Panc1 (cell line): ENCODE results near the gene CCN5. TPM values are rescaled to one million over a fixed set of nuclear protein-coding genes. Genes with fewer than 3 reads are reported as not detected.

Experiments used
- ATAC-seq: fragments of 200-7000 bp; cut with Tn5 transposase; 2 replicates; pipeline ENCODE4 v1.9.1; 2020; ENCODE audit warnings: mild to moderate bottlenecking, moderate library complexity
- BruUV-seq: library from RNA; stranded (reverse); fragments of 400-500 nt; replicated peaks from 2 replicates; lab custom pipeline; 2021; lab: Mats Ljungman, UMichigan
- CTCF ChIA-PET: fragments of 300-600 bp; sonication (Branson Sonifier 250); formaldehyde crosslinking; loops from one replicate; lab custom pipeline; 2022; ENCODE audit warnings: antibody characterized with exemption; lab: Charles Lee
- POLR2A ChIA-PET: fragments of 300-600 bp; sonication (Branson Sonifier 250); formaldehyde crosslinking; loops from one replicate; lab custom pipeline; 2022; ENCODE audit warnings: antibody characterized with exemption; lab: Charles Lee
- DNase-seq: peaks from one replicate; pipeline ENCODE4 v3.0.0-alpha.2; 2010; ENCODE audit warnings: low read depth, low spot score
- H3K27ac ChIP-seq: 2 replicates; pipeline ENCODE4 v1.5.1; 2011; ENCODE audit warnings: mild to moderate bottlenecking, low read length, inconsistent platforms
- H3K27me3 ChIP-seq: fragments of 200-500 bp; sonication (Bioruptor generic); 2 replicates; pipeline ENCODE4 v1.6.0; 2014; ENCODE audit warnings: low read length, inconsistent platforms; ENCODE audit not compliant: control insufficient read depth, insufficient read depth
- H3K36me3 ChIP-seq: fragments of 200-500 bp; sonication (Bioruptor generic); 2 replicates; pipeline ENCODE4 v1.5.1; 2014; ENCODE audit warnings: inconsistent platforms, mild to moderate bottlenecking, low read length, moderate library complexity; ENCODE audit not compliant: control insufficient read depth, insufficient read depth
- H3K4me1 ChIP-seq: 2 replicates; pipeline ENCODE4 v1.5.1; 2011; ENCODE audit warnings: inconsistent platforms, mild to moderate bottlenecking, low read length, moderate library complexity; ENCODE audit not compliant: control insufficient read depth, insufficient read depth
- H3K4me3 ChIP-seq, 2 experiments: 2 replicates each; pipeline ENCODE4 v1.5.1; 2011 to 2012; ENCODE audit warnings: low read depth in 2 of 2, low read length in 2 of 2, mild to moderate bottlenecking in 2 of 2, inconsistent platforms in 1 of 2, moderate library complexity in 1 of 2
- H3K9me3 ChIP-seq: fragments of 200-500 bp; sonication (Bioruptor generic); 2 replicates; pipeline ENCODE4 v1.5.1; 2014; ENCODE audit warnings: low read depth, mild to moderate bottlenecking, inconsistent platforms, low read length, moderate library complexity; ENCODE audit not compliant: control insufficient read depth, insufficient read depth
- CTCF ChIP-seq: fragments of 450-650 bp; IDR thresholded peaks from 2 replicates; pipeline ENCODE4 v1.5.1; 2017; ENCODE audit warnings: mild to moderate bottlenecking
- POLR2AphosphoS5 ChIP-seq: IDR thresholded peaks from 2 replicates; pipeline ENCODE4 v1.6.1; 2012; ENCODE audit warnings: mild to moderate bottlenecking, low read depth, low read length, moderate library complexity
- REST ChIP-seq, 2 experiments: IDR thresholded peaks; 2 replicates each; pipeline ENCODE4 v1.6.1; 2011 to 2012; ENCODE audit warnings: low read depth in 2 of 2, control low read depth in 1 of 2, low read length in 1 of 2, mild to moderate bottlenecking in 1 of 2, moderate library complexity in 1 of 2; ENCODE audit not compliant: insufficient read depth in 1 of 2
- SIN3A ChIP-seq: IDR thresholded peaks from 2 replicates; pipeline ENCODE4 v1.6.1; 2012; ENCODE audit warnings: low read depth, mild to moderate bottlenecking, low read length, moderate library complexity, borderline replicate concordance; ENCODE audit not compliant: insufficient read depth
- TCF7L2 ChIP-seq: IDR thresholded peaks from 2 replicates; pipeline ENCODE4 v1.6.1; 2011; ENCODE audit warnings: mild to moderate bottlenecking, low read depth, low read length, inconsistent platforms
- in situ Hi-C: cut with HindIII; loops from 2 replicates; pipeline ENCODE4 v1.10.0; 2016; ENCODE audit warnings: low sequenced_read_pairs, low pct_unique_long_range_greater_than_20kb
- intact Hi-C: fragments of 100-400 bp; cut with micrococcal nuclease; formaldehyde crosslinking; loops from one replicate; pipeline ENCODE4 v1.10.0; 2022; ENCODE audit not compliant: unreplicated experiment
- total RNA-seq: library from RNA; stranded (reverse); gene quantifications from one replicate; pipeline ENCODE4 v1.2.1, GENCODE V29; 2021; ENCODE audit not compliant: unreplicated experiment

The CCN5 gene
- total RNA-seq, 1 experiment from 2014 or later: 15.2 TPM

- TF ChIP-seq POLR2AphosphoS5 (no peak), TCF7L2 (no peak), CTCF (no peak), SIN3A (no peak), REST (IDR thresholded peaks at IDR 0.05; ENCODE audit: insufficient read depth in 1 of 2, low read depth in 2 of 2, low read length in 1 of 2) (no peak)
- H3K27ac ChIP-seq: no peak overlapping the region
- ChIA-PET POLR2A (no interaction called here), CTCF (no interaction called here)
- no peaks in the 10 kb centered on the region; the same call in 1 of the 2 replicates for H3K9me3 ChIP-seq
- in situ Hi-C loops: no loop called here
- H3K4me1 ChIP-seq: peaks cover 17% of the 10 kb centered on the region
- DNase-seq: no peak
- BruUV-seq: no TSS peak
- intact Hi-C loops: no loop called here
- H3K27me3 ChIP-seq: no peaks in the 10 kb centered on the region
- ATAC-seq: no peak
- H3K36me3 ChIP-seq: no peaks in the 10 kb centered on the region
- no peak overlapping the region for H3K4me3 ChIP-seq
Observed at GRCh38 chr20:44739942-44740341, 24.8 kb downstream of the CCN5 start.

GRCh38 chr20:44742304-44743079, 27.3 kb downstream of the CCN5 start:
- peak overlapping the region; percentile 73; the same call in 1 of the 2 replicates for H3K27ac ChIP-seq
- peaks cover 26% of the 10 kb centered on the region for H3K4me1 ChIP-seq
- in situ Hi-C loops: no loop called here
- no peaks in the 10 kb centered on the region for H3K27me3 ChIP-seq
- no peaks in the 10 kb centered on the region for H3K9me3 ChIP-seq
- ChIA-PET CTCF (no interaction called here), POLR2A (interaction anchor here (0.6 to 1.0 kb wide), 2 partner anchors 34 to 41 kb away, joined by 4 read pairs; no protein-coding TSS in a partner anchor)
- no peak for DNase-seq
- ATAC-seq: no peak
- no TSS peak for BruUV-seq
- H3K4me3 ChIP-seq: no peak overlapping the region
- TF ChIP-seq POLR2AphosphoS5 (no peak), TCF7L2 (no peak), CTCF (no peak), SIN3A (no peak), REST (IDR thresholded peaks at IDR 0.05; ENCODE audit: insufficient read depth in 1 of 2, low read depth in 2 of 2, low read length in 1 of 2) (no peak)
- H3K36me3 ChIP-seq: no peaks in the 10 kb centered on the region
- intact Hi-C loops: no loop called here
